H9 (cell line): Measurements from ENCODE around the gene NKIRAS2. TPM values are rescaled to one million over a fixed set of nuclear protein-coding genes. Genes with fewer than 3 reads are reported as not detected.

ENCODE experiments used
- DNase-seq: peaks from one replicate; pipeline ENCODE4 v3.0.0-alpha.2; 2017
- H2AFZ ChIP-seq: one replicate; pipeline ENCODE4 v1.6.1; 2013; ENCODE audit warnings: mild to moderate bottlenecking, low read length, control low read depth, moderate library complexity
- H2AK5ac ChIP-seq: 2 replicates; pipeline ENCODE4 v1.6.1; 2013; ENCODE audit warnings: low read length, control low read depth, mixed read lengths; ENCODE audit not compliant: insufficient read length
- H2BK120ac ChIP-seq: one replicate; pipeline ENCODE4 v1.6.1; 2013; ENCODE audit warnings: low read depth, mild to moderate bottlenecking, low read length, control low read depth, inconsistent platforms; ENCODE audit not compliant: poor library complexity, severe bottlenecking
- H2BK12ac ChIP-seq: 2 replicates; pipeline ENCODE4 v1.6.1; 2013; ENCODE audit warnings: low read length, control low read depth, mixed read lengths, low read depth; ENCODE audit not compliant: insufficient read length
- H2BK15ac ChIP-seq: 2 replicates; pipeline ENCODE4 v1.6.1; 2013; ENCODE audit warnings: low read depth, low read length, control low read depth
- H2BK20ac ChIP-seq: one replicate; pipeline ENCODE4 v1.6.1; 2013; ENCODE audit warnings: low read depth, mild to moderate bottlenecking, low read length, control low read depth, inconsistent platforms; ENCODE audit not compliant: poor library complexity, severe bottlenecking
- H2BK5ac ChIP-seq: 2 replicates; pipeline ENCODE4 v1.6.1; 2013; ENCODE audit warnings: low read length, control low read depth, mixed read lengths; ENCODE audit not compliant: insufficient read length
- H3K14ac ChIP-seq: 2 replicates; pipeline ENCODE4 v1.6.1; 2013; ENCODE audit warnings: low read length, control low read depth; ENCODE audit not compliant: insufficient read depth
- H3K18ac ChIP-seq: 2 replicates; pipeline ENCODE4 v1.6.1; 2013; ENCODE audit warnings: low read depth, mild to moderate bottlenecking, mixed read lengths, low read length, control low read depth; ENCODE audit not compliant: insufficient read length
- H3K23ac ChIP-seq: 2 replicates; pipeline ENCODE4 v1.6.1; 2013; ENCODE audit warnings: low read length, control low read depth, mixed read lengths, low read depth; ENCODE audit not compliant: insufficient read length
- H3K23me2 ChIP-seq: 2 replicates; pipeline ENCODE4 v1.6.1; 2013; ENCODE audit warnings: low read depth, mild to moderate bottlenecking, mixed read lengths, low read length, control low read depth; ENCODE audit not compliant: insufficient read length, poor library complexity, severe bottlenecking
- H3K27ac ChIP-seq: 2 replicates; pipeline ENCODE4 v1.5.1; 2013; ENCODE audit warnings: low read length, control low read depth, mixed read lengths, low read depth; ENCODE audit not compliant: insufficient read length
- H3K27me3 ChIP-seq: 2 replicates; pipeline ENCODE4 v1.6.1; 2013; ENCODE audit warnings: low read length, control low read depth, inconsistent platforms; ENCODE audit not compliant: insufficient read depth
- H3K4ac ChIP-seq: 2 replicates; pipeline ENCODE4 v1.6.1; 2013; ENCODE audit warnings: low read depth, mild to moderate bottlenecking, control low read depth, inconsistent platforms, low read length, moderate library complexity
- H3K4me1 ChIP-seq: 2 replicates; pipeline ENCODE4 v1.6.1; 2013; ENCODE audit warnings: low read length, control low read depth, inconsistent platforms; ENCODE audit not compliant: insufficient read depth
- H3K4me2 ChIP-seq: 2 replicates; pipeline ENCODE4 v1.6.1; 2013; ENCODE audit warnings: low read length, control low read depth, mixed read lengths; ENCODE audit not compliant: insufficient read length, insufficient read depth
- H3K56ac ChIP-seq: 2 replicates; pipeline ENCODE4 v1.6.1; 2013; ENCODE audit warnings: low read depth, mild to moderate bottlenecking, mixed read lengths, low read length, control low read depth; ENCODE audit not compliant: insufficient read length
- H3K79me1 ChIP-seq: 2 replicates; pipeline ENCODE4 v1.6.1; 2013; ENCODE audit warnings: low read depth, mild to moderate bottlenecking, moderate library complexity, low read length, control low read depth, inconsistent platforms; ENCODE audit not compliant: insufficient read depth, poor library complexity, severe bottlenecking
- H3K79me2 ChIP-seq: 2 replicates; pipeline ENCODE4 v1.6.1; 2013; ENCODE audit warnings: low read length, control low read depth, inconsistent platforms; ENCODE audit not compliant: insufficient read depth
- H3K9ac ChIP-seq: 2 replicates; pipeline ENCODE4 v1.6.1; 2013; ENCODE audit warnings: low read length, control low read depth, mixed read lengths; ENCODE audit not compliant: insufficient read length; ENCODE audit errors: extremely low read depth
- H3K9me3 ChIP-seq: one replicate; pipeline ENCODE4 v1.6.1; 2013; ENCODE audit warnings: low read depth, low read length, inconsistent platforms; ENCODE audit not compliant: control insufficient read depth
- H3T11ph ChIP-seq: one replicate; pipeline ENCODE4 v1.6.1; 2013; ENCODE audit warnings: mild to moderate bottlenecking, low read length, control low read depth, inconsistent platforms
- H4K20me1 ChIP-seq: one replicate; pipeline ENCODE4 v1.6.1; 2013; ENCODE audit not compliant: control insufficient read depth, insufficient read length, insufficient read depth
- H4K5ac ChIP-seq: 2 replicates; pipeline ENCODE4 v1.6.1; 2013; ENCODE audit warnings: low read depth, mild to moderate bottlenecking, mixed read lengths, low read length, control low read depth; ENCODE audit not compliant: insufficient read length
- H4K8ac ChIP-seq: replicated peaks from 2 replicates; pipeline ENCODE4 v1.6.1; 2013; ENCODE audit warnings: low read length, control low read depth, mixed read lengths, low read depth; ENCODE audit not compliant: insufficient read length
- H4K91ac ChIP-seq: 2 replicates; pipeline ENCODE4 v1.6.1; 2013; ENCODE audit warnings: low read depth, mild to moderate bottlenecking, moderate library complexity, mixed read lengths, low read length, control low read depth; ENCODE audit not compliant: insufficient read length
- H3K27ac Mint-ChIP-seq, 3 experiments: 2 replicates in 2 of 3; 3 replicates in 1 of 3; pipeline ENCODE4 v1.8.0; 2020 to 2021; ENCODE audit warnings: mixed read lengths in 3 of 3, mild to moderate bottlenecking in 1 of 3, moderate library complexity in 1 of 3
- H3K27me3 Mint-ChIP-seq: 2 replicates; pipeline ENCODE4 v1.8.0; 2021; ENCODE audit warnings: low read depth, mild to moderate bottlenecking, moderate library complexity, mixed read lengths
- H3K36me3 Mint-ChIP-seq, 3 experiments: 2 replicates in 2 of 3; 3 replicates in 1 of 3; pipeline ENCODE4 v1.8.0; 2020 to 2021; ENCODE audit warnings: low read depth in 3 of 3, mixed read lengths in 3 of 3; ENCODE audit not compliant: insufficient read depth in 1 of 3
- H3K4me1 Mint-ChIP-seq, 2 experiments: 2 replicates each; pipeline ENCODE4 v1.8.0; 2020; ENCODE audit warnings: mixed read lengths in 2 of 2
- H3K4me3 Mint-ChIP-seq, 2 experiments: 2 replicates in 1 of 2; 3 replicates in 1 of 2; pipeline ENCODE4 v1.8.0; 2020 to 2021; ENCODE audit warnings: mild to moderate bottlenecking in 2 of 2, mixed read lengths in 2 of 2, moderate library complexity in 1 of 2
- H3K9me3 Mint-ChIP-seq, 2 experiments: 2 replicates in 1 of 2; 3 replicates in 1 of 2; pipeline ENCODE4 v1.8.0; 2020; ENCODE audit warnings: mild to moderate bottlenecking in 2 of 2, mixed read lengths in 2 of 2, moderate library complexity in 1 of 2
- WGBS: extraction: QIAGEN DNeasy Blood & Tissue Kit; methylation state at CpG from one replicate; pipeline ENCODE4 v1.1.7; 2013; ENCODE audit warnings: missing lambda C conversion rate, low lambda C conversion rate, mixed read lengths; ENCODE audit not compliant: insufficient read length; ENCODE audit errors: extremely low coverage; 5-methylcytosine and 5-hydroxymethylcytosine counted together
- total RNA-seq: library from RNA; stranded (reverse); gene quantifications from 2 replicates; pipeline ENCODE4 v1.2.1, GENCODE V29; 2021
- TF ChIP-seq, protein P1 (sequence below): fragments of 200-600 bp; sonication (generic); conservative IDR thresholded peaks from 3 replicates; pipeline ENCODE4 v1.8.0; 2021; ENCODE audit warnings: antibody characterized with exemption, mild to moderate bottlenecking

Gene NKIRAS2
- total RNA-seq, 1 experiment from 2014 or later: 37.1 TPM

GRCh38 chr17:42025191-42025579, 5.3 kb downstream of the NKIRAS2 start:
- peak overlapping the region in 1 of 2 experiments; percentile 66; a peak in 1 of 5 replicates for H3K4me3 Mint-ChIP-seq

More at GRCh38 chr17:42025191-42025579, 5.3 kb downstream of the NKIRAS2 start:
- Histone ChIP-seq H3K4me1 (no peaks in the 10 kb centered on the region), H2BK15ac (no peak overlapping the region), H3K4me2 (no peak overlapping the region), H2BK12ac (no peak overlapping the region), H3K4ac (no peak overlapping the region), H4K8ac (no peak overlapping the region), H2AK5ac (no peak overlapping the region), H2BK120ac (no peak overlapping the region), H4K5ac (no peak overlapping the region), H3K23me2 (peaks cover 1% of the 10 kb centered on the region), H3K14ac (no peak overlapping the region), H3T11ph (no peak overlapping the region), H2BK20ac (no peak overlapping the region), H3K9ac (no peak overlapping the region), H3K18ac (no peak overlapping the region), H2AFZ (no peak overlapping the region), H3K23ac (no peak overlapping the region), H3K27me3 (no peaks in the 10 kb centered on the region; the same call in 1 of the 2 replicates), H4K91ac (no peak overlapping the region), H2BK5ac (no peak overlapping the region), H3K27ac (no peak overlapping the region), H4K20me1 (no peaks in the 10 kb centered on the region), H3K56ac (no peak overlapping the region), H3K9me3 (no peaks in the 10 kb centered on the region), H3K79me2 (no peaks in the 10 kb centered on the region), H3K79me1 (no peaks in the 10 kb centered on the region)
- no peaks in the 10 kb centered on the region for H3K9me3 Mint-ChIP-seq
- no CpG with 5 or more reads among the region's 8 CpGs for WGBS
- DNase-seq: no peak
- peaks cover 21 to 41% (median 39%) of the 10 kb centered on the region in 3 experiments for H3K36me3 Mint-ChIP-seq
- TF ChIP-seq, protein P1, sequence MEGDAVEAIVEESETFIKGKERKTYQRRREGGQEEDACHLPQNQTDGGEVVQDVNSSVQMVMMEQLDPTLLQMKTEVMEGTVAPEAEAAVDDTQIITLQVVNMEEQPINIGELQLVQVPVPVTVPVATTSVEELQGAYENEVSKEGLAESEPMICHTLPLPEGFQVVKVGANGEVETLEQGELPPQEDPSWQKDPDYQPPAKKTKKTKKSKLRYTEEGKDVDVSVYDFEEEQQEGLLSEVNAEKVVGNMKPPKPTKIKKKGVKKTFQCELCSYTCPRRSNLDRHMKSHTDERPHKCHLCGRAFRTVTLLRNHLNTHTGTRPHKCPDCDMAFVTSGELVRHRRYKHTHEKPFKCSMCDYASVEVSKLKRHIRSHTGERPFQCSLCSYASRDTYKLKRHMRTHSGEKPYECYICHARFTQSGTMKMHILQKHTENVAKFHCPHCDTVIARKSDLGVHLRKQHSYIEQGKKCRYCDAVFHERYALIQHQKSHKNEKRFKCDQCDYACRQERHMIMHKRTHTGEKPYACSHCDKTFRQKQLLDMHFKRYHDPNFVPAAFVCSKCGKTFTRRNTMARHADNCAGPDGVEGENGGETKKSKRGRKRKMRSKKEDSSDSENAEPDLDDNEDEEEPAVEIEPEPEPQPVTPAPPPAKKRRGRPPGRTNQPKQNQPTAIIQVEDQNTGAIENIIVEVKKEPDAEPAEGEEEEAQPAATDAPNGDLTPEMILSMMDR: no peak; the same call in 2 of the 3 replicates
- H3K4me1 Mint-ChIP-seq: peaks cover 27 to 43% of the 10 kb centered on the region in 2 experiments
- H3K27me3 Mint-ChIP-seq: no peaks in the 10 kb centered on the region; the same call in none of the 2 replicates
- H3K27ac Mint-ChIP-seq: no peak overlapping the region
